Measurements from ENCODE around the gene PPM1N.

- TF ChIP-seq, protein P1, sequence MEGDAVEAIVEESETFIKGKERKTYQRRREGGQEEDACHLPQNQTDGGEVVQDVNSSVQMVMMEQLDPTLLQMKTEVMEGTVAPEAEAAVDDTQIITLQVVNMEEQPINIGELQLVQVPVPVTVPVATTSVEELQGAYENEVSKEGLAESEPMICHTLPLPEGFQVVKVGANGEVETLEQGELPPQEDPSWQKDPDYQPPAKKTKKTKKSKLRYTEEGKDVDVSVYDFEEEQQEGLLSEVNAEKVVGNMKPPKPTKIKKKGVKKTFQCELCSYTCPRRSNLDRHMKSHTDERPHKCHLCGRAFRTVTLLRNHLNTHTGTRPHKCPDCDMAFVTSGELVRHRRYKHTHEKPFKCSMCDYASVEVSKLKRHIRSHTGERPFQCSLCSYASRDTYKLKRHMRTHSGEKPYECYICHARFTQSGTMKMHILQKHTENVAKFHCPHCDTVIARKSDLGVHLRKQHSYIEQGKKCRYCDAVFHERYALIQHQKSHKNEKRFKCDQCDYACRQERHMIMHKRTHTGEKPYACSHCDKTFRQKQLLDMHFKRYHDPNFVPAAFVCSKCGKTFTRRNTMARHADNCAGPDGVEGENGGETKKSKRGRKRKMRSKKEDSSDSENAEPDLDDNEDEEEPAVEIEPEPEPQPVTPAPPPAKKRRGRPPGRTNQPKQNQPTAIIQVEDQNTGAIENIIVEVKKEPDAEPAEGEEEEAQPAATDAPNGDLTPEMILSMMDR (IDR thresholded peaks at IDR 0.05; ENCODE audit: insufficient read depth, low read length), result no peak
- no peak for TF ChIP-seq SPI1 (IDR thresholded peaks at IDR 0.05; ENCODE audit: borderline replicate concordance, low read depth)
Measured at GRCh38 chr19:45474606-45475521, 23.4 kb upstream of the PPM1N start.
